Measurements from ENCODE around the gene GALC.

GALC gene

GRCh38 chr14:88013750-88014349 lies 20.9 kb upstream of the GALC start:
- peak; percentile 78 for DNase-seq
- H3K4me2 ChIP-seq (ENCODE audit: low read length), result no peak overlapping the region
- H4K8ac ChIP-seq (ENCODE audit: low read depth, low read length), result no peak overlapping the region
- no peaks in the 10 kb centered on the region for H3K79me1 ChIP-seq (ENCODE audit: low read length)
- H3K27ac ChIP-seq (ENCODE audit: low read depth, low read length), result no peak overlapping the region
- H2BK120ac ChIP-seq (ENCODE audit: low read depth, low read length), result no peak overlapping the region
- H2BK5ac ChIP-seq (ENCODE audit: low read length), result no peak overlapping the region
- H3K4me3 ChIP-seq (ENCODE audit: low read length), result no peak overlapping the region
- H3K18ac ChIP-seq (ENCODE audit: low read length), result no peak overlapping the region
- no peak overlapping the region for H3K56ac ChIP-seq (ENCODE audit: low read length)
- H2BK15ac ChIP-seq (replicated peaks; ENCODE audit: low read depth), result no peak overlapping the region
- H2AK5ac ChIP-seq (ENCODE audit: low read length), result no peak overlapping the region
- H3K4ac ChIP-seq (ENCODE audit: low read depth, low read length), result no peak overlapping the region
- no peaks in the 10 kb centered on the region for H3K36me3 ChIP-seq (ENCODE audit: control insufficient read depth, insufficient read depth, low read length)
- H3K23ac ChIP-seq (ENCODE audit: low read length), result no peak overlapping the region
- no peaks in the 10 kb centered on the region for H3K27me3 ChIP-seq (ENCODE audit: insufficient read depth, low read length, poor library complexity)
- no peaks in the 10 kb centered on the region for H3K4me1 ChIP-seq (ENCODE audit: control insufficient read depth, low read depth, low read length)
- no peak overlapping the region for H4K5ac ChIP-seq (ENCODE audit: low read length)
- no peaks in the 10 kb centered on the region for H3K79me2 ChIP-seq (ENCODE audit: control insufficient read depth, insufficient read depth, low read length)
- WGBS (ENCODE audit: extremely low coverage, insufficient coverage, low lambda C conversion rate), result no CpG with 5 or more reads among the region's 7 CpGs
- H3K9ac ChIP-seq (ENCODE audit: low read length), result no peak overlapping the region

- Histone ChIP-seq H4K8ac (ENCODE audit: low read depth, low read length) (no peak overlapping the region), H3K4me3 (ENCODE audit: low read length) (no peak overlapping the region), H3K36me3 (ENCODE audit: control insufficient read depth, insufficient read depth, low read length) (no peaks in the 10 kb centered on the region), H3K4me1 (ENCODE audit: control insufficient read depth, low read depth, low read length) (no peaks in the 10 kb centered on the region), H2BK120ac (ENCODE audit: low read depth, low read length) (no peak overlapping the region), H2AK5ac (ENCODE audit: low read length) (no peak overlapping the region), H3K18ac (ENCODE audit: low read length) (no peak overlapping the region), H2BK15ac (replicated peaks; ENCODE audit: low read depth) (no peak overlapping the region), H3K79me2 (ENCODE audit: control insufficient read depth, insufficient read depth, low read length) (no peaks in the 10 kb centered on the region), H2BK5ac (ENCODE audit: low read length) (no peak overlapping the region), H4K5ac (ENCODE audit: low read length) (no peak overlapping the region), H3K23ac (ENCODE audit: low read length) (no peak overlapping the region), H3K27ac (ENCODE audit: low read depth, low read length) (no peak overlapping the region), H3K79me1 (ENCODE audit: low read length) (no peaks in the 10 kb centered on the region), H3K56ac (ENCODE audit: low read length) (no peak overlapping the region), H3K9ac (ENCODE audit: low read length) (no peak overlapping the region), H3K4me2 (ENCODE audit: low read length) (no peak overlapping the region), H3K27me3 (ENCODE audit: insufficient read depth, low read length, poor library complexity) (no peaks in the 10 kb centered on the region), H3K4ac (ENCODE audit: low read depth, low read length) (no peak overlapping the region)
- DNase-seq, result no peak
- WGBS (ENCODE audit: extremely low coverage, insufficient coverage, low lambda C conversion rate), result no CpG with 5 or more reads among the region's 5 CpGs
These were observed 19.5 kb upstream of the GALC start for GRCh38 chr14:88012495-88012894.

- no peak overlapping the region for H3K18ac ChIP-seq (ENCODE audit: low read length)
- H4K5ac ChIP-seq (ENCODE audit: low read length), result no peak overlapping the region
- no peak overlapping the region for H2BK5ac ChIP-seq (ENCODE audit: low read length)
- H2BK15ac ChIP-seq (replicated peaks; ENCODE audit: low read depth), result no peak overlapping the region
- no peak overlapping the region for H2AK5ac ChIP-seq (ENCODE audit: low read length)
- no peak overlapping the region for H3K4me2 ChIP-seq (ENCODE audit: low read length)
- no peaks in the 10 kb centered on the region for H3K27me3 ChIP-seq (ENCODE audit: insufficient read depth, low read length, poor library complexity)
- H4K8ac ChIP-seq (ENCODE audit: low read depth, low read length), result no peak overlapping the region
- no CpG with 5 or more reads among the region's 2 CpGs for WGBS (ENCODE audit: extremely low coverage, insufficient coverage, low lambda C conversion rate)
- H3K36me3 ChIP-seq (ENCODE audit: control insufficient read depth, insufficient read depth, low read length), result no peaks in the 10 kb centered on the region
- no peak for DNase-seq
- H3K4me1 ChIP-seq (ENCODE audit: control insufficient read depth, low read depth, low read length), result no peaks in the 10 kb centered on the region
- no peak overlapping the region for H2BK120ac ChIP-seq (ENCODE audit: low read depth, low read length)
- H3K56ac ChIP-seq (ENCODE audit: low read length), result no peak overlapping the region
- no peaks in the 10 kb centered on the region for H3K79me2 ChIP-seq (ENCODE audit: control insufficient read depth, insufficient read depth, low read length)
- H3K9ac ChIP-seq (ENCODE audit: low read length), result no peak overlapping the region
- H3K4ac ChIP-seq (ENCODE audit: low read depth, low read length), result no peak overlapping the region
- H3K27ac ChIP-seq (ENCODE audit: low read depth, low read length), result no peak overlapping the region
- H3K23ac ChIP-seq (ENCODE audit: low read length), result no peak overlapping the region
- H3K4me3 ChIP-seq (ENCODE audit: low read length), result no peak overlapping the region
- H3K79me1 ChIP-seq (ENCODE audit: low read length), result no peaks in the 10 kb centered on the region
These were observed 17.3 kb upstream of the GALC start for GRCh38 chr14:88010331-88010730.

GRCh38 chr14:88009486-88009885 lies 16.5 kb upstream of the GALC start:
- Histone ChIP-seq H3K36me3 (ENCODE audit: control insufficient read depth, insufficient read depth, low read length) (no peaks in the 10 kb centered on the region), H3K4me3 (ENCODE audit: low read length) (no peak overlapping the region), H3K4me1 (ENCODE audit: control insufficient read depth, low read depth, low read length) (no peaks in the 10 kb centered on the region), H3K4me2 (ENCODE audit: low read length) (no peak overlapping the region), H3K23ac (ENCODE audit: low read length) (no peak overlapping the region), H3K27ac (ENCODE audit: low read depth, low read length) (no peak overlapping the region), H2BK5ac (ENCODE audit: low read length) (no peak overlapping the region), H2BK15ac (replicated peaks; ENCODE audit: low read depth) (no peak overlapping the region), H4K8ac (ENCODE audit: low read depth, low read length) (no peak overlapping the region), H3K27me3 (ENCODE audit: insufficient read depth, low read length, poor library complexity) (no peaks in the 10 kb centered on the region), H4K5ac (ENCODE audit: low read length) (no peak overlapping the region), H3K56ac (ENCODE audit: low read length) (no peak overlapping the region), H3K18ac (ENCODE audit: low read length) (no peak overlapping the region), H2BK120ac (ENCODE audit: low read depth, low read length) (no peak overlapping the region), H3K9ac (ENCODE audit: low read length) (no peak overlapping the region), H3K79me2 (ENCODE audit: control insufficient read depth, insufficient read depth, low read length) (no peaks in the 10 kb centered on the region), H3K79me1 (ENCODE audit: low read length) (no peaks in the 10 kb centered on the region), H3K4ac (ENCODE audit: low read depth, low read length) (no peak overlapping the region), H2AK5ac (ENCODE audit: low read length) (no peak overlapping the region)
- DNase-seq, result no peak
- WGBS (ENCODE audit: extremely low coverage, insufficient coverage, low lambda C conversion rate), result no CpG with 5 or more reads among the region's 1 CpG

- Histone ChIP-seq H3K4me2 (ENCODE audit: low read length) (no peak overlapping the region), H3K9ac (ENCODE audit: low read length) (no peak overlapping the region), H3K4me3 (ENCODE audit: low read length) (no peak overlapping the region), H3K79me1 (ENCODE audit: low read length) (no peaks in the 10 kb centered on the region), H2BK120ac (ENCODE audit: low read depth, low read length) (no peak overlapping the region), H3K79me2 (ENCODE audit: control insufficient read depth, insufficient read depth, low read length) (no peaks in the 10 kb centered on the region), H3K4me1 (ENCODE audit: control insufficient read depth, low read depth, low read length) (no peaks in the 10 kb centered on the region), H3K27me3 (ENCODE audit: insufficient read depth, low read length, poor library complexity) (no peaks in the 10 kb centered on the region), H2AK5ac (ENCODE audit: low read length) (no peak overlapping the region), H3K56ac (ENCODE audit: low read length) (no peak overlapping the region), H3K4ac (ENCODE audit: low read depth, low read length) (no peak overlapping the region), H3K36me3 (ENCODE audit: control insufficient read depth, insufficient read depth, low read length) (no peaks in the 10 kb centered on the region), H4K5ac (ENCODE audit: low read length) (no peak overlapping the region), H4K8ac (ENCODE audit: low read depth, low read length) (no peak overlapping the region), H2BK5ac (ENCODE audit: low read length) (no peak overlapping the region), H2BK15ac (replicated peaks; ENCODE audit: low read depth) (no peak overlapping the region), H3K18ac (ENCODE audit: low read length) (no peak overlapping the region), H3K27ac (ENCODE audit: low read depth, low read length) (no peak overlapping the region), H3K23ac (ENCODE audit: low read length) (no peak overlapping the region)
- no CpG with 5 or more reads among the region's 2 CpGs for WGBS (ENCODE audit: extremely low coverage, insufficient coverage, low lambda C conversion rate)
- no peak for DNase-seq
These were observed 15.2 kb upstream of the GALC start for GRCh38 chr14:88008039-88008742.

- H3K4me3 ChIP-seq (ENCODE audit: low read length), result no peak overlapping the region
- WGBS (ENCODE audit: extremely low coverage, insufficient coverage, low lambda C conversion rate), result no CpG with 5 or more reads among the region's 1 CpG
- no peak overlapping the region for H4K8ac ChIP-seq (ENCODE audit: low read depth, low read length)
These were observed 14.6 kb upstream of the GALC start for GRCh38 chr14:88007608-88008007.

More at GRCh38 chr14:88007608-88008007, 14.6 kb upstream of the GALC start:
- no peak overlapping the region for H4K5ac ChIP-seq (ENCODE audit: low read length)
- no peaks in the 10 kb centered on the region for H3K27me3 ChIP-seq (ENCODE audit: insufficient read depth, low read length, poor library complexity)
- no peak overlapping the region for H2BK120ac ChIP-seq (ENCODE audit: low read depth, low read length)
- H3K4me2 ChIP-seq (ENCODE audit: low read length), result no peak overlapping the region
- no peak overlapping the region for H3K56ac ChIP-seq (ENCODE audit: low read length)
- no peak overlapping the region for H3K9ac ChIP-seq (ENCODE audit: low read length)
- H3K18ac ChIP-seq (ENCODE audit: low read length), result no peak overlapping the region
- H3K79me2 ChIP-seq (ENCODE audit: control insufficient read depth, insufficient read depth, low read length), result no peaks in the 10 kb centered on the region
- no peaks in the 10 kb centered on the region for H3K4me1 ChIP-seq (ENCODE audit: control insufficient read depth, low read depth, low read length)
- no peak overlapping the region for H2AK5ac ChIP-seq (ENCODE audit: low read length)
- no peak for DNase-seq
- H2BK15ac ChIP-seq (replicated peaks; ENCODE audit: low read depth), result no peak overlapping the region
- H3K79me1 ChIP-seq (ENCODE audit: low read length), result no peaks in the 10 kb centered on the region
- H3K23ac ChIP-seq (ENCODE audit: low read length), result no peak overlapping the region
- H2BK5ac ChIP-seq (ENCODE audit: low read length), result no peak overlapping the region
- no peak overlapping the region for H3K4ac ChIP-seq (ENCODE audit: low read depth, low read length)
- no peaks in the 10 kb centered on the region for H3K36me3 ChIP-seq (ENCODE audit: control insufficient read depth, insufficient read depth, low read length)
- H3K27ac ChIP-seq (ENCODE audit: low read depth, low read length), result no peak overlapping the region

All from mesendoderm (in vitro differentiated cells).